Skeletal muscle satellite cell (primary cell): ENCODE data around the gene SESN2.

Experiments used
- H3K27me3 ChIP-seq: 2 replicates; pipeline ENCODE4 v1.7.0; 2013; ENCODE audit warnings: low read length; ENCODE audit not compliant: control insufficient read depth, insufficient read depth
- H3K36me3 ChIP-seq: 2 replicates; pipeline ENCODE4 v1.7.0; 2013; ENCODE audit warnings: mild to moderate bottlenecking, control low read depth, low read length; ENCODE audit not compliant: insufficient read depth
- H3K4me1 ChIP-seq: 2 replicates; pipeline ENCODE4 v1.7.0; 2013; ENCODE audit warnings: low read length; ENCODE audit not compliant: control insufficient read depth, insufficient read depth
- H3K4me2 ChIP-seq: 2 replicates; pipeline ENCODE4 v1.7.0; 2013; ENCODE audit warnings: mild to moderate bottlenecking, low read length
- H3K4me3 ChIP-seq: 2 replicates; pipeline ENCODE4 v1.7.0; 2013; ENCODE audit warnings: low read length
- H3K9ac ChIP-seq: 2 replicates; pipeline ENCODE4 v1.7.0; 2013; ENCODE audit warnings: mild to moderate bottlenecking, low read depth, low read length, moderate library complexity
- H3K9me3 ChIP-seq: replicated peaks from 2 replicates; pipeline ENCODE4 v1.7.0; 2013; ENCODE audit warnings: mild to moderate bottlenecking, control low read depth, low read length

The SESN2 gene

GRCh38 chr1:28240024-28240423, 19.3 kb upstream of the SESN2 start:
- H3K9me3 ChIP-seq = no peaks in the 10 kb centered on the region
- no peaks in the 10 kb centered on the region for H3K36me3 ChIP-seq
- no peaks in the 10 kb centered on the region for H3K27me3 ChIP-seq
- H3K4me3 ChIP-seq = no peak overlapping the region
- no peak overlapping the region for H3K4me2 ChIP-seq
- no peak overlapping the region for H3K9ac ChIP-seq
- peaks cover 12% of the 10 kb centered on the region for H3K4me1 ChIP-seq

- H3K27me3 ChIP-seq = no peaks in the 10 kb centered on the region
- H3K9me3 ChIP-seq = no peaks in the 10 kb centered on the region
- peaks cover 15% of the 10 kb centered on the region for H3K4me1 ChIP-seq
- no peaks in the 10 kb centered on the region for H3K36me3 ChIP-seq
- H3K9ac ChIP-seq = no peak overlapping the region
- no peak overlapping the region for H3K4me2 ChIP-seq
- H3K4me3 ChIP-seq = no peak overlapping the region
These were observed 17.6 kb upstream of the SESN2 start for GRCh38 chr1:28241638-28242241.

- Histone ChIP-seq H3K9ac (no peak overlapping the region), H3K36me3 (no peaks in the 10 kb centered on the region), H3K4me1 (peaks cover 21% of the 10 kb centered on the region), H3K27me3 (no peaks in the 10 kb centered on the region), H3K9me3 (no peaks in the 10 kb centered on the region), H3K4me3 (no peak overlapping the region), H3K4me2 (no peak overlapping the region)
These were observed 15.5 kb upstream of the SESN2 start for GRCh38 chr1:28243685-28244311.

- Histone ChIP-seq H3K9ac (no peak overlapping the region), H3K36me3 (no peaks in the 10 kb centered on the region), H3K27me3 (no peaks in the 10 kb centered on the region), H3K4me1 (peaks cover 30% of the 10 kb centered on the region), H3K4me2 (no peak overlapping the region), H3K9me3 (no peaks in the 10 kb centered on the region), H3K4me3 (no peak overlapping the region)
These were observed 14.6 kb upstream of the SESN2 start for GRCh38 chr1:28244549-28245251.

GRCh38 chr1:28246427-28246832, 12.9 kb upstream of the SESN2 start:
- Histone ChIP-seq H3K4me1 (peaks cover 33% of the 10 kb centered on the region), H3K4me2 (peak overlapping the region; percentile 66), H3K27me3 (no peaks in the 10 kb centered on the region), H3K9me3 (no peaks in the 10 kb centered on the region), H3K4me3 (peak overlapping the region; percentile 66), H3K36me3 (no peaks in the 10 kb centered on the region), H3K9ac (peak overlapping the region; percentile 74)

- Histone ChIP-seq H3K36me3 (no peaks in the 10 kb centered on the region), H3K27me3 (no peaks in the 10 kb centered on the region), H3K9ac (peak overlapping the region; percentile 40), H3K4me1 (peaks cover 33% of the 10 kb centered on the region), H3K9me3 (no peaks in the 10 kb centered on the region), H3K4me3 (peak overlapping the region; percentile 58), H3K4me2 (peak overlapping the region; percentile 79)
These were observed 11.6 kb upstream of the SESN2 start for GRCh38 chr1:28247612-28248272.

- H3K36me3 ChIP-seq = no peaks in the 10 kb centered on the region
- H3K4me3 ChIP-seq = peak overlapping the region; percentile 43
- peak overlapping the region; percentile 40 for H3K9ac ChIP-seq
- H3K9me3 ChIP-seq = no peaks in the 10 kb centered on the region
- no peaks in the 10 kb centered on the region for H3K27me3 ChIP-seq
- peak overlapping the region; percentile 69 for H3K4me2 ChIP-seq
- peaks cover 33% of the 10 kb centered on the region for H3K4me1 ChIP-seq
These were observed 10.9 kb upstream of the SESN2 start for GRCh38 chr1:28248273-28249012.

- Histone ChIP-seq H3K4me3 (peak overlapping the region; percentile 43), H3K9me3 (no peaks in the 10 kb centered on the region), H3K27me3 (no peaks in the 10 kb centered on the region), H3K4me2 (peak overlapping the region; percentile 69), H3K4me1 (peaks cover 33% of the 10 kb centered on the region), H3K36me3 (no peaks in the 10 kb centered on the region), H3K9ac (peak overlapping the region; percentile 8)
These were observed 10.1 kb upstream of the SESN2 start for GRCh38 chr1:28249013-28249865.

GRCh38 chr1:28249866-28250295, 9.4 kb upstream of the SESN2 start:
- Histone ChIP-seq H3K4me1 (peaks cover 33% of the 10 kb centered on the region), H3K4me2 (no peak overlapping the region), H3K36me3 (no peaks in the 10 kb centered on the region), H3K4me3 (no peak overlapping the region), H3K9me3 (no peaks in the 10 kb centered on the region), H3K9ac (no peak overlapping the region), H3K27me3 (no peaks in the 10 kb centered on the region)

- no peak overlapping the region for H3K9ac ChIP-seq
- no peak overlapping the region for H3K4me3 ChIP-seq
- no peaks in the 10 kb centered on the region for H3K9me3 ChIP-seq
- H3K27me3 ChIP-seq = no peaks in the 10 kb centered on the region
- H3K36me3 ChIP-seq = no peaks in the 10 kb centered on the region
- no peak overlapping the region for H3K4me2 ChIP-seq
- peaks cover 15% of the 10 kb centered on the region for H3K4me1 ChIP-seq
These were observed 3.0 kb upstream of the SESN2 start for GRCh38 chr1:28256197-28256827.
